Prostate gland (tissue), 2 donors: ENCODE results near the gene TMEM165.

Source experiments
- CTCF ChIP-seq, 4 experiments: fragments of 200-600 bp in 2 of 4; fragments of 450-650 bp in 2 of 4; sonication (generic) in 2 of 4; IDR thresholded peaks; 1 replicate in 3 of 4; 2 replicates in 1 of 4; pipeline ENCODE4 v1.5.1; 2016 to 2019; ENCODE audit warnings: antibody characterized with exemption in 4 of 4, mild to moderate bottlenecking in 2 of 4, moderate library complexity in 2 of 4
- POLR2A ChIP-seq: fragments of 450-650 bp; IDR thresholded peaks from one replicate; pipeline ENCODE4 v1.6.1; 2016; ENCODE audit warnings: antibody characterized with exemption, mild to moderate bottlenecking
- POLR2AphosphoS5 ChIP-seq: sonication (generic); formaldehyde crosslinking; IDR thresholded peaks from one replicate; pipeline ENCODE4 v1.6.1; 2017; ENCODE audit warnings: antibody characterized with exemption

GRCh38 chr4:55386840-55387239 is 8.9 kb upstream of the TMEM165 start:
- TF ChIP-seq CTCF (IDR thresholded peaks at IDR 0.05) (no peak), POLR2A (no peak), POLR2AphosphoS5 (no peak)
